GM19351 (cell line): ENCODE measurements around the gene ORAI3.
"Not testable (repeated sequence)": the region's sequence is repeated elsewhere in the genome, so short reads cannot be mapped to it uniquely, and the experiment has no call there.

Experiments
- ATAC-seq: cut with Tn5 transposase; IDR thresholded peaks from one replicate; pipeline ENCODE4 v1.9.1; 2021; ENCODE audit warnings: mild to moderate bottlenecking, moderate library complexity; ENCODE audit not compliant: unreplicated experiment

ORAI3 gene

DNA sequence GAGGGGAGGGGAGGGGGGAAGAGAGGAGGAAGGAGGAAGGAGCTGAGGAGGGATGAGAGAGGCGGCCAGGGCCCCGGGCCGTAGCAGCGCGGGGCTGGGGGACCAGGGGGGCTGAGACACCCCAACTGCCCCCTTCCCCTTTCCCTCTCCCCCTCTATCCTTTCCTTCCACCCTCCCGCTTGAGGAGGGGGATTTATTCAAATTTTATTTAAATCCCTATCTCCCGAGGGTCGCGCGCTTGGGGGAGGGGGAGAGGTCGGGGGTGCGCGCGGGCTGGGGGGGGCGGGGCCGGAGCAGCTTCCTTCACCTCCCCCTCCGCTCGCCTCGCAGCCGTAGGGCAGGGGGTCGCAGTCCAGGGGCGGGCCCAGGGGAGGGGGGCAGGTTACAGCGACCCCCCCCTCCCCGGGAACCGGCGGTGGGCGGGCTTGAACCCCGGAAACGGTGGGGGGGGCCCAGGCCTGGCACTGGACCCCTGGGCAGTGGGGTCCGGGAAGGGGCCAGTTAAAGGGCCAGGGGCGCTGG is 25.3 kb upstream of the ORAI3 start, which contains the start of gene FBXL19:
FBXL19 (plus strand) TSS at position 19 of the 522 bp plus-strand sequence. CDS start 2,183 bp downstream, outside the sequence.
- ATAC-seq, result no peak

DNA sequence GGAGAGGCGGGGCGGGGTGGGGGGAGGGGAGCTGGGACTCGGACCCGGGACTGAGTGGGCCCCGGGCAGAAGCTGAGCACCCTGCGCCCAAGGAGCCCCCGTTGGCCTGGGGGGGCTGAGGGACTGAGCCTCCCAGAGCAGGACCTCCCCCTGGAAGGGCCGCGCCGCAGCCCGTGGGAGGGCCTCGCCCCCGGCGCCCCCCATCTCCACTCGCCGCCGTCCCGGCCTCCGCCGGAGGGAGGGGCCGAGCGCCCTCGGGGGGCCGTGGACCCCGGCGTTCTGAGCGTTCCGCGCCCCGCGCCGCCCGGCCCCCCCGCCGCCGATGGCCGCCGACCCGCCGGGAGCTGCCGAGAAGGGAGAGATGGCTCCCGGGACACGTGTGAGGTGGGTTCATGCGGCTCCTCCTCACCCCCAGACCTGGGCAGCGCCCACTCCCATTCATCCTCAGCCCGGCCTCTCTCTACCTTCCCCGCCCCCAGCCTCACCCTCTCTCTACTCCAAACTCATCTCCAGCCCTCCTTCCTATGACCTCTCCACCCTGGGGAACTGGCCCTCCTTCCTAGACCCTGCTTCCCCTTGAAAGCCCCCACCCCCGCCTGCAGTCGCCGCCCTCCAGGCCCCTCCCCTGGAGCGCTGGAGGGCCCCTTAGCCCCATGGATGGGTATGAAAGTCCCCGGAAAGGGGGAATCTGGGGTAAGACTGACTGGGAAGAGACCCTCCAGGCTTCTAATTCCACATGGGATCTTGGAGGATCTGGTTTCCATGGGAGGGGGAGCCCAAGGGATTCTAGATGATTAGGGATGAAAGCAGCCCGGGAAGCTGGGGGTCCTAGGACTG is 24.6 kb upstream of the ORAI3 start:
- ATAC-seq, result no peak

DNA sequence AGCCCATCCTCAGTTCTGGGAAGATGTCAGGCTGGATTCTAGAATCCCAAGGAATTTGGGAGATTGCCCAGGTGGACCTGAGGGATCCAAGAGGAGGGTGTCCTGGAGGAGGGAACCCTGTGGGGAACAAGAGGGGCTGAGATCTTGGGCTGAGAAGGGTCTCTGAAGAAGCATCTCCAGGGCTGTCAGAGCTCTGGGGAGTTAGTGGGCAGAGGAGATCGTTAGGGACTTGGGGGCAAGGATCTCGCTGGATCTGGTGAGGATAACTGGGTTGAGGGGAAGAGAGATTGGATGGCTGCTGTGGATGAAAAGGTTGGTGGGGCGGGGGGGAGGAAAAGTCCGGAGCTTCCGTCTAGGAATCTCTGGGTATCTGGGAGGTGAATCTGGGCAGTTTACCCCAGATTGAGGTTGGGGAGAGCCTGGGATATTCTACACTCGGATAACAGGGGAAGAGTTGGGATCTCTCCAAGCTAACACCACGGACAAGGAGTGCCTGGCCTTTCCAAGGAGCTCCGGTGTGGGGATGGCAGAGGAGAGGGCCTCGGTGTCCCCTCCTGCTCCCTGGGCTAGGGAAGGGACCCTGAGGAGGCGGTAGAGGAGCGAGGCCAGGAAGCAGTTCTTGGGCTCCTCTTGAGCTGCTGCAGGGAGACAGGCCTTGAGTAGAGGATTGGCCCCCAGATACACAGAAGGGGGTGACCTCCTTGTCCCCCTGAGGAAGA is 23.8 kb upstream of the ORAI3 start:
- no peak for ATAC-seq

- ATAC-seq, result no peak
These were observed 23.3 kb upstream of the ORAI3 start for GRCh38 chr16:30925632-30925987.

GRCh38 chr16:30925995-30926811 is 22.7 kb upstream of the ORAI3 start:
- ATAC-seq, result no peak

DNA sequence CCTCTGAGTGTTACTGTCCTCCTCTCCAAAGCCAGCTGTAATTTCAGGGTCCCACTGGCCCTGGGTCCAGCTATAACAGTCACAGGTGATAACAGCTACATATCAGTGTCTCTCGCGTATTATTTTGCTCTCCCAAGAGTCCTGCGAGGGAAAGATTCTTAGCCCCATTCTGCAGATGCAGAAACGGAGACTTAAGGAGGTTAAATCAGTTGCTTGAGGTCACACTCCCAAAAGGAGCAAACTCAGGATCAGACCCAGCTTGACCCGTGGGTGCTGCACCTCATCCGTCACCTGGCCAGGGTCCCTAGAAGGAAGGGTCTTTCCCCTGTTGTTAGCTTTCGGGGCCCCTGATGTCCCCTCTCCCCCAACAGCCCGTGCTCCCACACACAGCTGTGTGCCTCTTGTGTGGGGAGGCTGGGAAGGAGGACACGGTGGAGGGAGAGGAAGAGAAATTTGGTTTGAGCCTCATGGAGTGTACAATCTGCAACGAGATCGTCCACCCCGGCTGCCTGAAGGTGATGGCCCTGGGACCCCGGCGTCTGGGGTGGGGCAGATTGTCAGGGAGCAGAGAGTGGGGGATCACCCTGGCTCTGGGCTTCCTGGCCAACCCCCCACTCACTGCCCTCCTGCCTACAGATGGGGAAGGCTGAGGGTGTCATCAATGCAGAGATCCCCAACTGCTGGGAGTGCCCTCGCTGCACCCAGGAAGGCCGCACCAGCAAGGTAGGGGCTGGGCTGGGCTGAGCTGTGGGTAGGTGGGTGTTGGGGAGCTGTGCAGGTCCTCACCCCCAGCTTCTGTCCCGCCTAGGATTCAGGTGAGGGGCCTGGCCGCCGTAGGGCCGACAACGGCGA is 21.7 kb upstream of the ORAI3 start:
- no peak for ATAC-seq

DNA sequence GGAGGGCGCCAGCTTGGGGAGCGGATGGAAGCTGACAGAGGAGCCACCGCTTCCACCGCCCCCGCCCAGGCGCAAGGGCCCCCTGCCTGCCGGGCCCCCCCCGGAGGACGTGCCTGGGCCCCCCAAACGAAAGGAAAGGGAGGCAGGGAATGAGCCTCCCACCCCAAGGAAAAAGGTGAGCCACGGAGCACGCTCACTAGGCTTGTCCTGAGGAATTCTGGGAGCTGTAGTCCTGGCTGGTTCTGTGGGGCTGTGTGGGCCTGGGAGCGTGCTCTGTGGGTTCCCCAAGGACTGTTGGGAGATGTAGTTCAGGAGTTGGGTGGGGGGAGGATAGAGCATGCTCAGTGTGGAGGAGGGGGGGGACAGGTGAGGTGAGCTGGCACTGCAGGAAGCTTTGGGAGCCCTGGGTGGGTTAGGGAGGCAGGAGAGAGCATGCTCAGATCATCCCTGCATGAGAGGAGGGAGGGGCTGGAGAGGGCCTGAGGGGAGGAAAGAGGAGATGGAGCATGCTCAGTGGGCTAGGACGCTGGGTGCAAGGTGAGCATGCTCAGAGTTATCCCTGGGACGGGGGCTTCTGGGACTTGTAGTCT is 21.0 kb upstream of the ORAI3 start:
- ATAC-seq, result no peak

DNA sequence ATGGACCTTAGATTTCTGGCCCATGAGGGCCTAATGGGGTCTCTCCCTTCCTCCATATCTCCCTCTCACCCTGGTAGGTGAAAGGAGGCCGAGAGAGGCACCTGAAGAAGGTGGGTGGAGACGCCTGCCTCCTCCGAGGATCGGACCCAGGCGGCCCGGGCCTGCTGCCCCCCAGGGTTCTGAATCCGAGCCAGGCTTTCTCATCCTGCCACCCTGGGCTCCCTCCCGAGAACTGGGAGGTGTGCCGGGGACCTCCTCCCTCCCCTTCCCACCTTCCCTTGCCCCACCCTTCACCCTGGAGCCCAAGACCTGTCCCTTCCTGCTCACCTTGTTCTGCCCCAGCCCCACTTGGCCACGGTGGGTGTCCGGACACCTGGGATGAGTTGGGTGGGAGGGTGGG is 20.5 kb upstream of the ORAI3 start:
- no peak for ATAC-seq

DNA sequence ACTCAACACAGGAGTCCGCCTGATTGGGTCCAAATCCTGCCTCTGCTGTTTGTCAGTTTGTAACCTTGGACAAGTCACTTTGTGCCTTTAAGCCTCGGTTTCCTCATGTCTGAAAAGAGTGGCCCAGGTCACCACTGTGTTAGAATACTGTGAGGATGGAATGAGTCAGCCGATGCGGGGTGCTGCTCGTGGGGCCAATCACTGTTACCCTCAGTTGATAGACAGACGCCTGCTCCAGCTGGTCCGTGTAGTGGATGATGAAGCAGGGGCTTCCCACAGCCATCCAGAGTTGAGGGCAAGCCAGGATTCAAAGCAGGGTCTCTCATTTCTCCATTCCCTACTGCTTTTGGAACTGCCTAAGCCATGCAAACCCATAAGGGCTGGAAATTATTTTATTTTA is 19.7 kb upstream of the ORAI3 start:
- ATAC-seq, result no peak

DNA sequence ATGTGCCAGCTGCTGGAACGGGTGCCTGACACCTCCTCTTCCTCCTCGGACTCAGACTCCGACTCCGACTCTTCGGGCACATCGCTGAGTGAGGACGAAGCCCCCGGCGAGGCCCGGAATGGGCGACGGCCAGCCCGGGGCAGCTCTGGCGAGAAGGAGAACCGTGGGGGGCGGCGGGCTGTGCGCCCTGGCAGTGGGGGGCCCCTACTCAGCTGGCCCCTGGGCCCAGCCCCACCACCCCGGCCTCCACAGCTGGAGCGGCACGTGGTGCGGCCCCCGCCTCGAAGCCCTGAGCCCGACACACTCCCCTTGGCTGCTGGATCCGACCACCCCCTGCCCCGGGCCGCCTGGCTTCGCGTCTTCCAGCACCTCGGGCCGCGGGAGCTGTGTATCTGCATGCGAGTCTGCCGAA is 18.7 kb upstream of the ORAI3 start:
- ATAC-seq, result no peak

DNA sequence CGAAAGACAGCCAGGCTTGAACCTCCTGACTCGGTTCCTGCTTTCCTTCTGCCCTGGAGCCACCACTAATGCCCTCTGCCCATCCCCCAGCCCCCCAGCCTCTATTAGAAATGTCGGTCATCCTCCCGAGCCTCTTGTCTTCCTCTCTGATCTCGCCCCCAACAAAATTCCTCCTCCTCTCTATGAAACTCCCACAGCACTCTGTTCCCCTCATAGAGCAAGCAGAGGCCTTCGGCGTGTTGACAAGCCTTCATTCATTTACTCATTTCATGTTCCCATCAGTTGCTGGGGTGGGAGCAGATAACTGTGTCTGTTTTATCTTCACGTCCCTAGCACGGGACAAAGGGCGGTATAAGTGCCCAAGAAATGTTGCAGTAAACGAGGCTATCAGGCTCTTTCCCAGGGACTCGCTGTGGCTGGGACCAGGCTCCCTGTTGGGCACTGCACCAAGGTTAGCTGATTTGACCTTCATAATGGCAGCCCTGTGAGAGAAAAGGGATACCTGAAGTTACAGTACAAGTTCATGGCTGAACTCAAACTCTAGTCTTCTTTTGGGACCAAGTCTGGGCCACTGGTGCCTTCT is 17.7 kb upstream of the ORAI3 start:
- no peak for ATAC-seq

DNA sequence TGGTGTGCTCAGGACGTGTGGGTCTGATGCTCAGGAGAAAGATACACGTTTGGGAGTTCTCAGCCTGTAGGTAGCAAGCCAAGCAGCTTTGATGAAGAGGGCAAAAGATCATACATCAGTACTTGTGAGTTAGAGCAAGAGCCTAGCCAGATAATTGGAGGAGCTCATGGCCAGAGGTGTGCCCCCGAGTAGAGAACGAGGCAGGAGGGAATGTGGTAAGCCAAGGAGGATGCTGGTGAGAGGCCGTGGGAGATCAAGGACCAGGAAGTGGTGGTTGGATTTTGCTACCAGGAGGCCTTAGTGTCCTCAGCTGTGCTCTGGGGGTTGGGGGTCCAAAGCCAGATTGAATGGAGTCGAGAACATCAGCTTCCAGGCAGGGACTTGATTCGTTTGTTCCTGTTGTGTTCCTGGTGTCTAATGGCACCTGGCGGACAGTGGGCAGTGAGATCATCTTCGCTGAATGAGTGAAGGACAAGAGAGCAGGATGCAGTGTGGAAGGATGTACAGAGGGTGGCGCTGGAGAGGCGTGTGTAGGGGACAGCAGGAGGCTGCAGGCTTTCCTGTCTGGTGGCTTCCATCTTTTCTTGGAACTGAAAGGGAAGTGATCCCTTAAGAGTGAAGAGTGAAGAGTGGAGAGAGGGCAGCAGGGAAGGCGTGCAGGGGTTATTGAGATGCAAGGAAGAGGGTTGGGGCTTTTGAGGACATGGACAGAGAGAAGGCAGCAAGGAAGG is 13.9 kb upstream of the ORAI3 start:
- ATAC-seq, result no peak

DNA sequence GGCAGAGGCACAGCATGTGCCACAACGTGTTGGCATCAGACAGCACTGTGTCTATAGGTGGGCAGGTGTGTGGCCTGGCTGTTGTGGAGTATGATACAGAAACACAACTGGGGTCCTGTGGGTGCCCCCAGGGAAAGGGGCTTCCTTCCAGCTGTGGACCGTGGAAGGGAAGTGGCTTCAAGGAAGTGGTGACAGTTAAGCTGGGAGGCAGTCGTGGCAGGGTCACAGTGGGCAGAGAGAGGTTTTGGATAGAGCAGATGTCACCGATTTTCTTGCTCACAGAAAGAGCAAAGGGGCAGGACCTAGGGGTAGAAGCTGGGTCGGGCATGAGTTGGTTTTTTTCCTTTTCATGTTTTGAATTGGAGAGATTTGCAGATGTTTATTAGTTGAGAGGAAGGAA is 11.2 kb upstream of the ORAI3 start:
- ATAC-seq, result no peak

- not testable (repeated sequence) for ATAC-seq
These were observed 9.3 kb upstream of the ORAI3 start for GRCh38 chr16:30939571-30939970.

DNA sequence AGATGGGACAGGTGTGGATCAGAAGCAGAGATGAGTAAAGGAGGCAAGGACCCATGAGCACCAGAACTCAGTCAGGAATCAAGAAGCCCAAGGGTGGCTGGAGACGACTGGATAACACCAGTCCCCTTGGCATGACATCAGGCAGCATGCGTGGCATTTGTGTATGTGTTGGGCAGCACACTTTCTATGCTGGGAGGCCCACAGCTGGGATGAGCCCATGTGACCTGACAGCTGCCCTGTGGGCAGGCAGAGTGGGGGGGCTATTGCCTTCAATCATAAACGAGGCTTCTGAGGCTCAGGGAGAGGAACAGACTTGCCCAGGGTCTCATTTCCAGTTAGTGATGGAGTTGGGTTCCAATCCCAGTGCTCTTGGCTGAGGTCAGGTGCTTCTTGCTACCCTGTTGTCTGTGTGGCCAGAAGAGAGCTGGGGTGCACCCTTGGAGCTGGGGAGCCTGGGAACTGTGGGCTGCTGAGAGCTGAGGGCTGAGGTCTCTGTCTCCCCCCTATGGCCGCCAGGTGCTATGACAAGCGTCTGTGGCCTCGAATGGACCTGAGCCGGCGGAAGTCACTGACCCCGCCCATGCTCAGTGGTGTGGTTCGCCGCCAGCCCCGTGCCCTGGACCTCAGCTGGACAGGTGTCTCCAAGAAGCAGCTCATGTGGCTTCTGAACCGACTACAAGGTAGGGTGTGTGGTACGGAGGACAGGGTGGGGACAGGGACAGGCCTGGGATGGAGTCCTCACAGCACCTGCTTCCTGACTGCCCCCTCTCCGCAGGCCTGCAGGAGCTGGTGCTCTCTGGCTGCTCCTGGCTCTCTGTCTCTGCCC is 7.1 kb upstream of the ORAI3 start:
- peak; percentile 90 for ATAC-seq

DNA sequence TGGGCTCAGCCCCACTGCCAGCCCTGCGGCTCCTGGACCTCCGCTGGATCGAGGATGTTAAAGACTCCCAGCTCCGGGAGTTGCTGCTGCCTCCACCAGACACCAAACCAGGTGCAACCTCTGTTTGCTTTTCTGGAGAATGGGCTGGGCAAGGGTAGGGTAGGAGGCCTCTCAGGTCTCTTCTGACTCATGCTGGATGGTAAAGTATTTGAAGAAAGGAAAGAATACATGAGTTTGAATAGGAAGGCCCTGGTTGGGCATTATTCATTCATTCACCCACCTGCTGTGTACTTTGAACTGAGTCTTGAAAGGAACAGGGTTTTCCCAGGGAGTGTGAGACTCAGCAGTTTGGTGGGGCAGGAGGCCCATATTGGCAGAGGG is 6.5 kb upstream of the ORAI3 start:
- ATAC-seq, result no peak

DNA sequence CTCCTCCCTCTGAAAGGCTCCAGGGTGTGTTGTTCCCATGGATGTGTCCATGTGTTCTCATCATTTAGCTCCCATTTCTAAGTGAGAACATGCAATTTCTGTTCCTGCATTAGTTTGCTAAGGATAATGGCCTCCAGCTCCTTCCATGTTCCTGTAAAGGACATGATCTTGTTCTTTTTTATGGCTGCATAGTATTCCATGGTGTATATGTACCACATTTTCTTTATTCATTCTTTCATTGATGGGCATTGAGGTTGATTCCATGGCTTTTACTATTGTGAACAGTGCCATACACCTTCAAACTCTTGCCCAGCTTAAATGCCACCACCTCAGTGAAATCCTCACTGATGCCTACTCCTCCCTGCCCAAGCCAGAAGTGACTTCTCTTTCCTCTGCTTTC is 4.5 kb upstream of the ORAI3 start:
- no peak for ATAC-seq
